ENCODE data around the gene ACER2. TPM values are rescaled to one million over a fixed set of nuclear protein-coding genes. Genes with fewer than 3 reads are reported as not detected.

ACER2 gene
- total RNA-seq, 1 experiment from 2014 or later: 0.84 TPM

DNA sequence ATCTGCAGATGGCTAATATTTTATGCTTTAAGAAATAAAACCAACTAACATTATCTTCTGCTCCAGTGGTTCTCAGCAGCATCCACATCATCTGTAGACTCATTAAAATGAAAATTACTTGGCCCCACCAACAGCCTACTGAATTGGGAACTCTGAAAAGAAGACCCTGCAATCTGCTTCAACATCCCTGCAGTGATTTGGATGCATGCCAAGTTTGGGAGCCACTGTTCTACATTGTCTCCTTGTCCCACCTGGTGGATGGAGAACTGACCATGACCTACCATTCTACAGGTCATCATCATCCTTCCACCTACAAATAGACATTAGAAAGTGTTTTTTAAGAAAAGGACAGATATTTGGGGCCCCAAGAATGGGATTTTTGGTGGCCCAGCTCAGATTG is 71.1 kb downstream of the ACER2 start:
- no peak for DNase-seq (ENCODE audit: low spot score)
- POLR2A ChIA-PET (ENCODE audit: low non-redundant PET): no interaction called here
- CTCF ChIA-PET: no interaction called here
- Histone ChIP-seq H3K27me3 (replicated peaks; ENCODE audit: insufficient read depth, low read depth, low read length, poor library complexity) (no peaks in the 10 kb centered on the region), H3K4me1 (ENCODE audit: insufficient read depth, low read length, poor library complexity, severe bottlenecking) (no peaks in the 10 kb centered on the region), H3K9me3 (ENCODE audit: low read depth, low read length, poor library complexity, severe bottlenecking) (no peaks in the 10 kb centered on the region), H3K36me3 (ENCODE audit: insufficient read depth, low read length, poor library complexity, severe bottlenecking) (no peaks in the 10 kb centered on the region), H3K27ac (ENCODE audit: low read depth, low read length, poor library complexity, severe bottlenecking) (no peak overlapping the region), H3K4me3 (ENCODE audit: low read depth, low read length, poor library complexity, severe bottlenecking) (no peak overlapping the region)
- no peak for TF ChIP-seq EZH2 (IDR thresholded peaks at IDR 0.05; ENCODE audit: borderline replicate concordance, low read depth, low read length, poor library complexity, severe bottlenecking)
- no peak for TF ChIP-seq CTCF (conservative IDR thresholded peaks at IDR 0.05; ENCODE audit: low read depth, low read length)
- intact Hi-C loops (cut with micrococcal nuclease; ENCODE audit: unreplicated experiment): no loop called here
- BruUV-seq (replicated peaks): no TSS peak

DNA sequence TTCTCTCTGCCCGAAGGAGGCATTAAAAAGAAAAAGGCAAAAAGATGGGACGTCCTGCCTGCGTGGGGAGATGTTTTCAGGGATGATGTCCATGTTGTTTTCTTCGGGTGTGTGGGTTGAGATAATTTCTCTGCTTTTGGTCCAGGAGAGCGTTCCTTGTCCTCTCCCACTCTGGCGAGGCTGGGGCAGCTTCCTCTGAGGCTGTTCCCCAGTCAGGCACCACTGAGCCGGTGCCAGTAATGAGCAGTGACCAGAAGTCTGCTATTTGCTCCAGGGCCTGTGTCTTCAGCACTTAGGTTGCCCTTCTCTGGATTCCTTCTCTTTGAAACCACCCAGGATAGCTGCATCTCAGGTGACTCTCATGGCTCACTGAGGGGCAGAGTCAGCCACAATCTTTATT is 71.5 kb downstream of the ACER2 start:
- TF ChIP-seq EZH2 (IDR thresholded peaks at IDR 0.05; ENCODE audit: borderline replicate concordance, low read depth, low read length, poor library complexity, severe bottlenecking): no peak
- TF ChIP-seq CTCF (conservative IDR thresholded peaks at IDR 0.05; ENCODE audit: low read depth, low read length): no peak
- H3K4me1 ChIP-seq (ENCODE audit: insufficient read depth, low read length, poor library complexity, severe bottlenecking): no peaks in the 10 kb centered on the region
- ChIA-PET POLR2A (ENCODE audit: low non-redundant PET) (no interaction called here), CTCF (no interaction called here)
- intact Hi-C loops (cut with micrococcal nuclease; ENCODE audit: unreplicated experiment): no loop called here
- no TSS peak for BruUV-seq (replicated peaks)
- no peak for DNase-seq (ENCODE audit: low spot score)
- H3K36me3 ChIP-seq (ENCODE audit: insufficient read depth, low read length, poor library complexity, severe bottlenecking): no peaks in the 10 kb centered on the region
- no peak overlapping the region for H3K27ac ChIP-seq (ENCODE audit: low read depth, low read length, poor library complexity, severe bottlenecking)
- H3K9me3 ChIP-seq (ENCODE audit: low read depth, low read length, poor library complexity, severe bottlenecking): no peaks in the 10 kb centered on the region
- no peak overlapping the region for H3K4me3 ChIP-seq (ENCODE audit: low read depth, low read length, poor library complexity, severe bottlenecking)
- H3K27me3 ChIP-seq (replicated peaks; ENCODE audit: insufficient read depth, low read depth, low read length, poor library complexity): no peaks in the 10 kb centered on the region

GRCh38 chr9:19481121-19481870 is 72.5 kb downstream of the ACER2 start:
- ChIA-PET POLR2A (ENCODE audit: low non-redundant PET) (no interaction called here), CTCF (no interaction called here)
- no peaks in the 10 kb centered on the region for H3K27me3 ChIP-seq (replicated peaks; ENCODE audit: insufficient read depth, low read depth, low read length, poor library complexity)
- H3K27ac ChIP-seq (ENCODE audit: low read depth, low read length, poor library complexity, severe bottlenecking): no peak overlapping the region
- no peak overlapping the region for H3K4me3 ChIP-seq (ENCODE audit: low read depth, low read length, poor library complexity, severe bottlenecking)
- no peaks in the 10 kb centered on the region for H3K9me3 ChIP-seq (ENCODE audit: low read depth, low read length, poor library complexity, severe bottlenecking)
- BruUV-seq (replicated peaks): no TSS peak
- no peaks in the 10 kb centered on the region for H3K36me3 ChIP-seq (ENCODE audit: insufficient read depth, low read length, poor library complexity, severe bottlenecking)
- H3K4me1 ChIP-seq (ENCODE audit: insufficient read depth, low read length, poor library complexity, severe bottlenecking): no peaks in the 10 kb centered on the region
- DNase-seq (ENCODE audit: low spot score): no peak
- TF ChIP-seq EZH2 (IDR thresholded peaks at IDR 0.05; ENCODE audit: borderline replicate concordance, low read depth, low read length, poor library complexity, severe bottlenecking) (no peak), CTCF (conservative IDR thresholded peaks at IDR 0.05; ENCODE audit: low read depth, low read length) (no peak)
- intact Hi-C loops (cut with micrococcal nuclease; ENCODE audit: unreplicated experiment): no loop called here

Data from A673 (cell line).